Stomach (tissue), 9 donors: ENCODE data around the gene BCAS3. TPM values are rescaled to one million over a fixed set of nuclear protein-coding genes. Genes with fewer than 3 reads are reported as not detected.
A peak's percentile ranks its signal among the peaks of the same experiment; 100 is the strongest.

Source experiments
- DNase-seq, 2 donors: peaks; one replicate each; pipeline versions ENCODE4 v3.0.0 to v3.0.0-alpha.2; 2013 to 2019
- H3K27ac ChIP-seq, 5 donors: fragments of 200-600 bp in 4 of 5; sonication (generic) in 4 of 5; one replicate each; pipeline ENCODE4 v1.5.1; 2013 to 2019; ENCODE audit warnings: mild to moderate bottlenecking in 1 of 5, moderate library complexity in 1 of 5
- H3K27me3 ChIP-seq, 3 donors: fragments of 200-600 bp; sonication (generic); one replicate each; pipeline ENCODE4 v1.5.1; 2017 to 2019; ENCODE audit warnings: mixed run types in 1 of 3
- H3K36me3 ChIP-seq, 4 donors: fragments of 200-600 bp; sonication (generic); 1 replicate in 3 of 4; 2 replicates in 1 of 4; pipeline ENCODE4 v1.5.1; 2016 to 2019
- H3K4me1 ChIP-seq, 4 donors: fragments of 200-600 bp; sonication (generic); one replicate each; pipeline ENCODE4 v1.5.1; 2016 to 2019
- H3K4me3 ChIP-seq, 4 donors: fragments of 200-600 bp; sonication (generic) in 3 of 4; one replicate each; pipeline ENCODE4 v1.5.1; 2016 to 2019; ENCODE audit warnings: mild to moderate bottlenecking in 1 of 4
- H3K9me3 ChIP-seq, 4 donors: fragments of 200-600 bp; sonication (generic); one replicate each; pipeline ENCODE4 v1.5.1; 2016 to 2019
- CTCF ChIP-seq, 7 experiments: fragments of 450-650 bp in 4 of 7; fragments of 200-600 bp in 3 of 7; sonication (generic) in 3 of 7; IDR thresholded peaks; one replicate each; pipeline ENCODE4 v1.5.1; 2016 to 2019; ENCODE audit warnings: antibody characterized with exemption in 7 of 7, control low read depth in 2 of 7, mild to moderate bottlenecking in 1 of 7
- EP300 ChIP-seq: sonication (generic); formaldehyde crosslinking; IDR thresholded peaks from one replicate; pipeline ENCODE4 v1.6.1; 2017; ENCODE audit warnings: antibody characterized with exemption
- POLR2A ChIP-seq, 4 donors: fragments of 450-650 bp; IDR thresholded peaks; one replicate each; pipeline ENCODE4 v1.6.1; 2016; ENCODE audit warnings: antibody characterized with exemption in 4 of 4, control low read depth in 2 of 4, mild to moderate bottlenecking in 1 of 4, moderate library complexity in 1 of 4
- POLR2AphosphoS5 ChIP-seq, 3 donors: sonication (generic); formaldehyde crosslinking; IDR thresholded peaks; one replicate each; pipeline ENCODE4 v1.6.1; 2016; ENCODE audit warnings: antibody characterized with exemption in 3 of 3
- WGBS, 5 donors: extraction: QIAGEN DNeasy Blood & Tissue Kit in 3 of 5; methylation state at CpG; one replicate each; pipeline versions ENCODE4 v1.1.5 to v1.1.7; 2013 to 2018; 5-methylcytosine and 5-hydroxymethylcytosine counted together
- intact Hi-C: fragments of 100-400 bp; cut with DNase I; formaldehyde crosslinking; loops from one replicate; pipeline ENCODE4 v1.15.1; 2023; ENCODE audit warnings: low total_unique reads
- polyA plus RNA-seq, 3 donors: library from polyadenylated mRNA; stranded (reverse); fragments of 200-250 nt; gene quantifications; one replicate each; pipeline ENCODE4 v1.2.3, GENCODE V29; 2013
- total RNA-seq, 5 donors: library from RNA; depleted of rRNA; stranded (reverse); fragments of >200 nt; gene quantifications; one replicate each; pipeline versions ENCODE4 v1.1.0 to v1.2.3, GENCODE V29; 2014 to 2016
- donor health status: healthy with polysubstance abuse.
- donor health status: Bipolar disorder and iron deficiency.
- donor health status: healthy.

Gene BCAS3
- total and polyA plus RNA-seq, 8 donors = 4.9 to 150 (median 25.3) TPM

DNA sequence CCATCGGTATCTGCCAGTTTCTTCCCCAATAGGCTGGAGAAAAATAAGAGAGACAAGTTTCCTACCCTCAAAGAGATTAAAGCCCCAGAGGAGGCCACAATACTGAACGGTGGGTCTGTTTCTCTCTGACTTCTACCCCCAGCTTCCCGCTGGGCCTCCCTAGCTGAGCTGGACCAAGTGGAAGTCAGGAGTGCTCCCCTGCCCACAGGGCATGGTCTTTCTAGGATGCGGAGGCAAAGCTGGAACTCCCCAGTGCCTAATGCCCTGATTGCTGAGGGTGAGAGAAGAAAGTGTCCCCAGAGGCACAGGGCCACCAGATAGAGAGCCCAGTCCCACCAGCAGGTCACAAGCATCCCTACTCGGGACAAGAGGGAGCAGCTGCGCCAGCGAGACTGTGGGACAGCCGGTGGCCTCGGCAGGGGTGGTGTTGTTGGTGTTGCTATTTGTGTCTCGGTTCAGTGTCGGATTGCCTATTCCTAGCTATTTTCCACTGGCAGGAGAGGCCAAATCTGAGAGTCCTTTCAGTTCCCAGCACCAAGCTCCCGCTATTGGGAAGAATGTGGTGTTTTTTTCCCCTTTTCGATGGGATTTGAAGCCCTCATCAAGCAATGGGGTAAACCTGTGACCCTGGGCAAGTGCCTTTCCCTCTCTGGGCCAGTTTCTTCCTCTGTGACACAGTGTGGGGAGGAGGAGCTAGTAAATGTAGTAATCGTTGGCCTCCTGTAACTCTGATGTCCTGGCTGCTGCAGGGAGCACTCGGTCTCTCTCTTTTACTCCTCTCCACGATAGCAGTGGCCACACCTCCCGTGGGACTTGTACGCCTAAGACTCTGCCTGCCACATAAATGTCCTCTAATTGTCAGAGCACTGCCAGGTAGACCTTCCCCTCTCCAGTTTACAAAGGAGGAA is 699.5 kb downstream of the BCAS3 start:
- no peak for TF ChIP-seq POLR2AphosphoS5 (IDR thresholded peaks at IDR 0.05)
- TF ChIP-seq EP300 = no peak
- no peak for TF ChIP-seq POLR2A (IDR thresholded peaks at IDR 0.05)
- no peak for TF ChIP-seq CTCF (IDR thresholded peaks at IDR 0.05)
- H3K4me1 ChIP-seq = no peaks in the 10 kb centered on the region
- H3K4me3 ChIP-seq = no peak overlapping the region
- intact Hi-C loops = no loop called here
- 87 to 93% (median 88%) methylated on average over 16 to 18 of the region's 18 CpGs for WGBS, 5 donors
- peak overlapping the region in 1 of 5 donors; percentile 1 for H3K27ac ChIP-seq
- DNase-seq = no peak
- H3K36me3 ChIP-seq = no peaks in the 10 kb centered on the region
- H3K9me3 ChIP-seq = no peaks in the 10 kb centered on the region
- H3K27me3 ChIP-seq = no peaks in the 10 kb centered on the region

DNA sequence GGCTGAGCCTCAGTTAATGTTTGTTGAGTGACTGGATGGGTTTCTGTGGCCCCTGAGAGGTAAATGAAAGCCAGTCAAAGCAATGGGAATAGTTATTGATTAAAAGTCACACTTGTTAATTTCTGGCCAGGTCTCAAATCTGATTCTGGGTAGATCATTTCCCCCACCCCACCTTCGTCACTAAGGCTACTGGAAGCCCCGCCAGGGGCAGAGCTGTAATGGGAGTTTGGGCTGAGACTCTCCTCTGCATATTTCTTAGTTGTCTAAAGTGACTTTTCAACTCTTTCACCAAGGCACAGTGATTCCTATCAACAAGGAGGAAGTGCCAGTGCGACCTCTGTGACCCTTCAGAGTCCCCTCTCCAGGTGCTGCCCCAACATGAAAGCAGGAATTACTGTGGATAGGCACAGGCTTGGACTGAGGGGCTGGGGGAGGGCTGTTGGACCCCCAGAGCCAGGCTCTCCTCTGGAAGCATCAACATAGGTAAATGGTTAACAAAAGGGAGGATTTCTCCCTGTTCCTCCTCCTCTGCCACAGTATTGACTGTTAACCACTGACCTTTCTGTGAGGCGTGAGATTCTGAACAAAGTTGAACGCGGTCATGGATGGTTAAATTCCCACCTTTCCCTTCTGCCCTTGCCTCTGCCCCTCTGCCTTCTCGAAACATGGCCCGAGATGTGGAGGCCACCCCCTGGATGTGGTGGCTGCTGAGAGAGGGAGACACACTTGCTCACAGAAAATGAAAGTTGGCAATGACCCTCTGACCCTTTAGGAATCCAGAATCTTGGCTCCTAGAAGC is 701.2 kb downstream of the BCAS3 start:
- 80 to 90% (median 83%) methylated on average over 8 of the region's 8 CpGs for WGBS, 5 donors
- TF ChIP-seq POLR2AphosphoS5 (IDR thresholded peaks at IDR 0.05) = no peak
- no peak for TF ChIP-seq POLR2A (IDR thresholded peaks at IDR 0.05)
- no peak for TF ChIP-seq EP300
- TF ChIP-seq CTCF (IDR thresholded peaks at IDR 0.05) = no peak
- Histone ChIP-seq H3K9me3 (no peaks in the 10 kb centered on the region), H3K27me3 (no peaks in the 10 kb centered on the region), H3K27ac (no peak overlapping the region), H3K4me3 (no peak overlapping the region), H3K4me1 (no peaks in the 10 kb centered on the region), H3K36me3 (no peaks in the 10 kb centered on the region)
- no peak for DNase-seq
- intact Hi-C loops = no loop called here

- intact Hi-C loops = no loop called here
- no peaks in the 10 kb centered on the region for H3K27me3 ChIP-seq
- no peaks in the 10 kb centered on the region for H3K36me3 ChIP-seq
- H3K4me3 ChIP-seq = no peak overlapping the region
- H3K4me1 ChIP-seq = no peaks in the 10 kb centered on the region
- peak overlapping the region in 1 of 5 donors; percentile 38 for H3K27ac ChIP-seq
- TF ChIP-seq EP300 (no peak), CTCF (IDR thresholded peaks at IDR 0.05) (no peak), POLR2AphosphoS5 (IDR thresholded peaks at IDR 0.05) (no peak), POLR2A (IDR thresholded peaks at IDR 0.05) (no peak)
- no peaks in the 10 kb centered on the region for H3K9me3 ChIP-seq
- DNase-seq = no peak
- WGBS, 5 donors = 84 to 94% (median 89%) methylated on average over 21 of the region's 21 CpGs
These were observed 702.0 kb downstream of the BCAS3 start for GRCh38 chr17:61379457-61380216.
